Tongue (tissue), 3 donors: ENCODE data around the gene ARRDC2. TPM values are rescaled to one million over a fixed set of nuclear protein-coding genes. Genes with fewer than 3 reads are reported as not detected.

Experiments
- DNase-seq: peaks from one replicate; pipeline ENCODE4 v3.0.0-alpha.2; 2015
- small RNA-seq: library from RNA; depleted of rRNA; stranded (forward); fragments of <200 nt; gene quantifications from one replicate; pipeline ENCODE3, GENCODE V24; 2014; ENCODE audit warnings: low replicate concordance
- total RNA-seq: library from RNA; depleted of rRNA; stranded (reverse); fragments of >200 nt; gene quantifications from one replicate; pipeline ENCODE4 v1.2.3, GENCODE V29; 2014

The ARRDC2 gene
- total RNA-seq, 1 donor from 2014 or later = 30.1 TPM

DNA sequence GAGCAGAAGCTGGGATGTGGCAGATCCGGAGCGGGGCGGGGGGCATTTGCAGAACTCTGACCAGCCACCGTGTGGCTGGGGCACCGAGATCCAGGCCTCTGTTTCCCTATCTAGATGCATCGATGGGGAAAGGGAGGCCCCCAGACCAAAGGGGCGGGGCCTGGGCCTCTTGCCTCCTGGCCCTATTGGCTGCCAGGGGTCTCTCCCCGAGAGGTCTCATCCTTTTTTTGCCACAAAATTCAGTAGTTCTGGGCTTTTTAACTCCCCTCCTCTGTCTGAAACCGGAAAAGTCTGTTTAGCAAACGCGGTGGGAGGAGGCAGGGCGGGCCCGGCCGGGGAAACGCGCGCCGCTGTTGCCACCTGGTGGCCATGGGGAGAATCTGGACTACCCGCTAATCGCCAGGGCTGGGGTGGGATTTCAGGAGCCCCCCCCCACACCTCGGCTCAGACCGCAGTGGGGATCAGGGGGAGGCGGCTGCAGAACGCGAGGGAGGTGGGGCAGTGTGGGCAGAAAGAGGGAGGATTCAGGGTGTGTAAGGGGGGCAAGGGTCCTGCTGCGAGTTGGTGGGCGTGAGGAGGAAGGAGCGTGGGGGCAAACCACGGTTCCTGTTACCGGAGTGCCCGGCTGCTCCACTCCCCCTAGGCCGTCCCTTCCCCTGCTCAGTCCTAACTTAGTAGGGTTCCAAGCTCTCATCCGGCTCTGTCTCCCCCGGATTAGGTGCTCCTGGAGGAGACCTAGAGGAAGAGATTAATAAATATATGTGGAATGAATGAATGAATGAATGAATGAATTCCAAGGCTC is 50.4 kb downstream of the ARRDC2 start:
- DNase-seq = peak; percentile 92

DNA sequence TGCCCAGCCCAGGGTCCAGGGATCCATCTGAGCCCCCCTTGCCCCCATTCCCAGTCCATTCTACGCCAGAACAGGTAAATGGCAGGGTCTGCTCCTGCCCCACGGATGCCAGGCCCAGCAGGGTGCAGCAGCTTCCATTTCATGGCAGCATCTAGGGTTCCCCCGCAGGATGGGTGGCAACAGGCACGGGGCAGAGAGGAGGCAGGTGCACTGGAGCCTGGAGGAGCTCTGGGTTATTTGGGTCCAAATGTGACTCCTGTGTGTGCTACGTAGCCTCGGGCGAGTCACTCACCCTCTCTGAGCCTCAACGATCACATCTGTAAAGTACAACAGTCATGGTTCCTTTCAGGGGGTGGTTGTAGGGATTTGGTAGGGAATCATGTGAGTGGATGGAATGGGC is 51.3 kb downstream of the ARRDC2 start:
- DNase-seq = no peak

DNA sequence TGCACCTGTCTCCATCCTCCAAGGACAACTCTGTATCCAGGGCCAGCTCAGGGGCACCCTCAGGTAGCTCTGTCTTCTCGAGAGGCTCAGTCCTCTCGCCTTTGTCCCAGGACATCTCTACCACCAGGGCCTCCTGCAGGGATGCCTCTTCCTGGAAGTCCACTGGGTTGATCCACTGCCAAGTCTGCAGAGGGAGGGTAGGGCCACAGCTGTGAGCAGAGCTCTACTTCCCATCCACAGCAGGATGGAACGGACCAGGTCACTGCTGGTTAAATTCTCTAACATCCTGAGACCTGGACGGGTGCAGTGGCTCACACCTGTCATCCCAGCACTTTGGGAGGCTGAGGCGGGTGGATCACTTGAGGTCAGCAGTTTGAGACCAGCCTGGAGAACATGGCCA is 51.9 kb downstream of the ARRDC2 start:
- no peak for DNase-seq

DNA sequence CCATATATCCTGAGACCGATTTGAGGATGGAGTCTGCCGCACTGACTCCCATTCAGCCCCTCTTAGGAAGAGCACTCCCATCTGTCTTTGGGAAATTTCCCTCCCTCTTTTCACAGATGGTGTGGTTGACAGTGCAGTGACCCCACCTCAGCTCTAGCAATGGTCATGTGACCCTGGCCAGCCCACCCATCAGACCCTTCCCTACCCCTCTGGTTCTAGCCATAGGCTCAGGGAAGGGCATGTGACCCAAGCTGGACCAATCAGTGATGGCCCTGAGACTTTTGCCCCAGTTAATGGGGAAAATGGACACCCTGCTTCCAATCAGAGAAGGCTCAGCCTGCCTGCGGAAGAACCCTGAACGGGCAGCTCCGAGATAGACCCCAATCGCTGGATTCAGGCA is 52.5 kb downstream of the ARRDC2 start:
- DNase-seq = no peak

DNA sequence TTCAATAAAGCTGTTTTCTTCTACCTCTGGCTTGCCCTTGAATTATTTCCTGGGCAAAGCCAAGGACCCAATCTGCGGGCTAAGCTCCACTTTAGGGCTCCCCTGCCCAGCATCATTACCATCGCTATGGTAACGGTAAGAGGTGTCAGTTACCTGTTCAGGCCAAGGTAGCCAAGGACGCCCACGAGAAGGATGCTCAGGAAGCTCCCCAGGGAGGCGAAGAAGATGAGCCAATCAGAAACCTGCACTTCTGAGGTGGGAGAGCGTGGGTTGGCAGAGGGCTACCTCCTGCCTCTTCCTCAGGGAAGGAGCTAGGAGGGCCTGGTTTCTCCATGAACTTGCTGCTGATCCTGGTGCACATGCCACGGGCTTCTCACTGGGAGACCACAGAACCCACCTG is 54.1 kb downstream of the ARRDC2 start:
- no peak for DNase-seq

DNA sequence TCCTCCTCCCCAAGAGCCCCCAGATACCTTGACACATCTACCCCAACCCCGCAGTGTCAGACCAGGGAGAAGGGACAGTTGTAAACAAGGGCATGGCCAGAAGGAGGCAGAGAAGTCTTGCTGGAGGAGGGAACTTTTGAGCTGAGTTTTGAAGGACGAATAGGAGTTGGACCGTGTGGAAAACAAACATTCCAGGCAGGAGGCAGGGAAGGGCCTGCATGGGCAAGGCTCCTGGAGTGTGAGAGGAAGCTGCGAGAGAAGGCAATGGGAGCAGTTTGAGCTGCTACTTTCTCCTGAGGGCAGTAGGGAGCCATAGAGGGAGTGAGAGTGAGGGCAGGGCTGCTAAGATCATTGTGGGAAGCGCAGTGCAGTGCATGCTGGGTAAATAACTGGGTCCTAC is 55.5 kb downstream of the ARRDC2 start:
- no peak for DNase-seq

Small RNAs within 50 kb of the gene (small RNA-seq; reads per million reads assigned to genes)
- gene RNA5SP468 = not detected

Other genes starting within 250 kb of the ARRDC2 start
- gene B3GNT3, start 213.0 kb upstream of the ARRDC2 start, total RNA-seq = 1.8 TPM
- gene INSL3, start 186.7 kb upstream of the ARRDC2 start, total RNA-seq = not detected
- 4.6 TPM for gene JAK3, start 160.2 kb upstream of the ARRDC2 start, total RNA-seq
- 799 TPM for gene RPL18A, start 148.3 kb upstream of the ARRDC2 start, total RNA-seq
- gene SLC5A5, start 136.2 kb upstream of the ARRDC2 start, total RNA-seq = not detected
- gene CCDC124, start 75.2 kb upstream of the ARRDC2 start, total RNA-seq = 37.2 TPM
- 0.41 TPM for gene KCNN1, start 41.1 kb upstream of the ARRDC2 start, total RNA-seq
- gene IL12RB1, start 78.8 kb downstream of the ARRDC2 start, total RNA-seq = 0.41 TPM
- 4.9 TPM for gene MAST3, start 89.6 kb downstream of the ARRDC2 start, total RNA-seq
- gene PIK3R2, start 145.0 kb downstream of the ARRDC2 start, total RNA-seq = 34.5 TPM
- 0.21 TPM for gene IFI30, start 165.6 kb downstream of the ARRDC2 start, total RNA-seq
- gene MPV17L2, start 185.0 kb downstream of the ARRDC2 start, total RNA-seq = 6.5 TPM
- 2.1 TPM for gene RAB3A, start 195.9 kb downstream of the ARRDC2 start, total RNA-seq
- 5.7 TPM for gene PDE4C, start 218.3 kb downstream of the ARRDC2 start, total RNA-seq